OCI-LY1 (cell line): ENCODE data around the gene PCDHA11.

Experiments used
- H2AFZ ChIP-seq: fragments of 200-600 bp; sonication (generic), shearing (Covaris generic); 2 replicates; pipeline ENCODE4 v1.6.0; 2014; ENCODE audit warnings: antibody characterized with exemption, mild to moderate bottlenecking, low read length
- H3F3A ChIP-seq: fragments of 200-600 bp; sonication (generic), shearing (Covaris generic); 2 replicates; pipeline ENCODE4 v1.6.0; 2014; ENCODE audit warnings: mild to moderate bottlenecking, antibody characterized with exemption, low read length, moderate library complexity; ENCODE audit not compliant: insufficient read depth
- H3K27ac ChIP-seq: fragments of 200-600 bp; sonication (generic); 2 replicates; pipeline ENCODE4 v1.5.1; 2014; ENCODE audit warnings: low read length, mixed run types, mild to moderate bottlenecking, low read depth; ENCODE audit not compliant: poor library complexity, severe bottlenecking
- H3K27me3 ChIP-seq: fragments of 200-600 bp; sonication (generic); 2 replicates; pipeline ENCODE4 v1.6.0; 2014; ENCODE audit warnings: antibody characterized with exemption, mild to moderate bottlenecking, low read length, moderate library complexity; ENCODE audit not compliant: insufficient read depth
- H3K36me3 ChIP-seq: fragments of 200-600 bp; sonication (generic); 2 replicates; pipeline ENCODE4 v1.6.1; 2014; ENCODE audit warnings: mild to moderate bottlenecking, antibody characterized with exemption, low read length, moderate library complexity, mixed read lengths; ENCODE audit not compliant: insufficient read depth
- H3K4me1 ChIP-seq: fragments of 200-600 bp; sonication (generic); 2 replicates; pipeline ENCODE4 v1.5.1; 2014; ENCODE audit warnings: mild to moderate bottlenecking, low read length, moderate library complexity; ENCODE audit not compliant: insufficient read depth, severe bottlenecking
- H3K4me2 ChIP-seq: fragments of 200-600 bp; sonication (generic), shearing (Covaris generic); 2 replicates; pipeline ENCODE4 v1.6.1; 2014; ENCODE audit warnings: low read length
- H3K4me3 ChIP-seq: fragments of 200-600 bp; sonication (generic); 2 replicates; pipeline ENCODE4 v1.5.1; 2014; ENCODE audit warnings: low read length, low read depth, mild to moderate bottlenecking, mixed read lengths; ENCODE audit not compliant: poor library complexity, severe bottlenecking
- H3K79me2 ChIP-seq: fragments of 200-600 bp; shearing (Covaris generic); 2 replicates; pipeline ENCODE4 v1.6.1; 2016; ENCODE audit warnings: mixed run types, low read length, mixed read lengths; ENCODE audit not compliant: insufficient read depth
- H3K9ac ChIP-seq: fragments of 200-600 bp; sonication (generic), shearing (Covaris generic); 2 replicates; pipeline ENCODE4 v1.6.1; 2014; ENCODE audit warnings: mild to moderate bottlenecking, low read length, mixed read lengths
- H3K9me2 ChIP-seq: fragments of 200-600 bp; sonication (generic), shearing (Covaris generic); 2 replicates; pipeline ENCODE4 v1.6.1; 2014; ENCODE audit warnings: low read depth, mild to moderate bottlenecking, low read length, mixed read lengths
- H3K9me3 ChIP-seq: fragments of 200-600 bp; shearing (Covaris generic); 2 replicates; pipeline ENCODE4 v1.6.1; 2014; ENCODE audit warnings: low read length, mixed read lengths
- H4K20me1 ChIP-seq: fragments of 200-600 bp; sonication (generic), shearing (Covaris generic); 2 replicates; pipeline ENCODE4 v1.6.0; 2016; ENCODE audit warnings: mild to moderate bottlenecking, low read length; ENCODE audit not compliant: insufficient read depth
- EZH2 ChIP-seq: fragments of 200-600 bp; sonication (generic), shearing (Covaris generic); IDR thresholded peaks from 2 replicates; pipeline ENCODE4 v1.8.0; 2017; ENCODE audit warnings: borderline replicate concordance, mixed run types, mild to moderate bottlenecking, antibody characterized with exemption, low read length, moderate library complexity, mixed read lengths
- TF ChIP-seq, protein P1 (sequence below): fragments of 200-600 bp; sonication (generic), shearing (Covaris generic); IDR thresholded peaks from 2 replicates; pipeline ENCODE4 v1.5.1; 2017; ENCODE audit warnings: mild to moderate bottlenecking, antibody characterized with exemption, low read length, moderate library complexity, mixed read lengths

The PCDHA11 gene

DNA sequence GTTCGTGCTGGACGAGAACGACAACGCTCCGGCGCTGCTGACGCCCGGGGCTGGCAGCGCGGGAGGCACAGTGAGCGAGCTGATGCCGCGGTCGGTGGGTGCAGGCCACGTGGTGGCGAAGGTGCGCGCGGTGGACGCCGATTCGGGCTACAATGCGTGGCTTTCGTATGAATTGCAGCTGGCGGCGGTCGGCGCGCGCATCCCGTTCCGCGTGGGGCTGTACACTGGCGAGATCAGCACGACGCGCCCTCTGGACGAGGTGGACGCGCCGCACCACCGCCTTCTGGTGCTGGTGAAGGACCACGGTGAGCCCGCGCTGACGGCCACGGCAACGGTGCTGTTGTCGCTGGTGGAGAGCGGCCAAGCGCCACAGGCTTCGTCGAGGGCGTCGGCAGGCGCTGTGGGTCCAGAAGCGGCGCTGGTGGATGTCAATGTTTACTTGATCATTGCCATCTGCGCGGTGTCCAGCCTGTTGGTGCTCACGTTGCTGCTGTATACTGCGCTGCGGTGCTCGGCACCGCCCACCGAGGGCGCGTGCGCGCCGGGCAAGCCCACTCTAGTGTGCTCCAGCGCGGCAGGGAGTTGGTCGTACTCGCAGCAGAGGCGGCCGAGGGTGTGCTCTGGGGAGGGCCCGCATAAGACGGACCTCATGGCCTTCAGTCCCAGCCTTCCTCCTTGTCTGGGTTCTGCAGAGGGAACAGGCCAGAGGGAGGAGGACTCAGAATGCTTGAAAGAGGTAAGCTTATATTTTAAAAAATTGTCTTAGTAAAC, 15.4 kb downstream of the PCDHA11 start:
- Histone ChIP-seq H4K20me1 (no peaks in the 10 kb centered on the region), H3K9me2 (no peaks in the 10 kb centered on the region), H3F3A (no peaks in the 10 kb centered on the region), H3K27ac (no peak overlapping the region), H3K4me1 (no peaks in the 10 kb centered on the region), H2AFZ (no peak overlapping the region), H3K36me3 (no peaks in the 10 kb centered on the region), H3K9ac (no peak overlapping the region), H3K4me2 (no peak overlapping the region), H3K79me2 (no peaks in the 10 kb centered on the region), H3K9me3 (no peaks in the 10 kb centered on the region), H3K27me3 (no peaks in the 10 kb centered on the region), H3K4me3 (no peak overlapping the region)
- TF ChIP-seq, protein P1, sequence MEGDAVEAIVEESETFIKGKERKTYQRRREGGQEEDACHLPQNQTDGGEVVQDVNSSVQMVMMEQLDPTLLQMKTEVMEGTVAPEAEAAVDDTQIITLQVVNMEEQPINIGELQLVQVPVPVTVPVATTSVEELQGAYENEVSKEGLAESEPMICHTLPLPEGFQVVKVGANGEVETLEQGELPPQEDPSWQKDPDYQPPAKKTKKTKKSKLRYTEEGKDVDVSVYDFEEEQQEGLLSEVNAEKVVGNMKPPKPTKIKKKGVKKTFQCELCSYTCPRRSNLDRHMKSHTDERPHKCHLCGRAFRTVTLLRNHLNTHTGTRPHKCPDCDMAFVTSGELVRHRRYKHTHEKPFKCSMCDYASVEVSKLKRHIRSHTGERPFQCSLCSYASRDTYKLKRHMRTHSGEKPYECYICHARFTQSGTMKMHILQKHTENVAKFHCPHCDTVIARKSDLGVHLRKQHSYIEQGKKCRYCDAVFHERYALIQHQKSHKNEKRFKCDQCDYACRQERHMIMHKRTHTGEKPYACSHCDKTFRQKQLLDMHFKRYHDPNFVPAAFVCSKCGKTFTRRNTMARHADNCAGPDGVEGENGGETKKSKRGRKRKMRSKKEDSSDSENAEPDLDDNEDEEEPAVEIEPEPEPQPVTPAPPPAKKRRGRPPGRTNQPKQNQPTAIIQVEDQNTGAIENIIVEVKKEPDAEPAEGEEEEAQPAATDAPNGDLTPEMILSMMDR, result no peak
- no peak for TF ChIP-seq EZH2

DNA sequence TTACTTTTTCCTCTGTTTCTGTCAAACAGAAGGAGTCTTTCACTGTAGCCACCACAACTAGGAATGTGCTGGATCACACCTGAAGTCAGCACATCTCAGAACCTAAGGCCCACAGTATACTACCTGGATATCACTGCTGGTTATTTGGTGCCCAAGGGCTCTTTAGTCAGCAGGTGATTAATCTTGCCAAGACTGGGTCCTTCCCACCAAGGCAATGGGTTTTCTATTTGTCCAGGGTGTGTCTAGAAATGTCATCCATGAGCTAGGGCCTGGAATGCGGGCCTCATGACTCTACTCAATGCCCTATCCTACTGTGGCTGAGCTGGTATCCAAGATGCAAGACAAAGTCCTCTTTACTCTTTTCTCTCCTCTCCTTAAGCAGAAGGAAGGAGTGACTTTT, 47.6 kb downstream of the PCDHA11 start:
- H3K79me2 ChIP-seq, result no peaks in the 10 kb centered on the region
- TF ChIP-seq, protein P1, result no peak
- TF ChIP-seq EZH2, result no peak
- no peak overlapping the region for H3K9ac ChIP-seq
- H3K27me3 ChIP-seq, result no peaks in the 10 kb centered on the region
- H3F3A ChIP-seq, result no peaks in the 10 kb centered on the region
- no peak overlapping the region for H2AFZ ChIP-seq
- no peaks in the 10 kb centered on the region for H4K20me1 ChIP-seq
- H3K9me2 ChIP-seq, result no peaks in the 10 kb centered on the region
- H3K27ac ChIP-seq, result no peak overlapping the region
- H3K4me3 ChIP-seq, result no peak overlapping the region
- H3K4me1 ChIP-seq, result no peaks in the 10 kb centered on the region
- H3K36me3 ChIP-seq, result no peaks in the 10 kb centered on the region
- no peak overlapping the region for H3K4me2 ChIP-seq
- H3K9me3 ChIP-seq, result no peaks in the 10 kb centered on the region
